HepG2 (cell line): ENCODE data around the gene LTB4R2. TPM values are rescaled to one million over a fixed set of nuclear protein-coding genes. Genes with fewer than 3 reads are reported as not detected.
A peak's percentile ranks its signal among the peaks of the same experiment; 100 is the strongest.

Experiments
- AKNA ChIP-seq: sonication (generic); formaldehyde crosslinking; IDR thresholded peaks from 2 replicates; pipeline ENCODE4 v1.4.0; 2020; ENCODE audit warnings: missing genetic modification reagents, borderline replicate concordance
- ATF7-NPFF ChIP-seq: sonication (generic); formaldehyde crosslinking; IDR thresholded peaks from 2 replicates; pipeline ENCODE4 v1.8.1; 2023; ENCODE audit warnings: mild to moderate bottlenecking, low read depth, missing genetic modification reagents, moderate library complexity
- BHLHE40 ChIP-seq: IDR thresholded peaks from 2 replicates; pipeline ENCODE4 v1.6.1; 2011; ENCODE audit warnings: low read length, improper control_type of control experiment
- ESRRA ChIP-seq: sonication (generic); formaldehyde crosslinking; IDR thresholded peaks from 2 replicates; pipeline ENCODE4 v1.5.1; 2020; ENCODE audit warnings: mild to moderate bottlenecking, low read depth, missing genetic modification reagents
- REL ChIP-seq: sonication (generic); formaldehyde crosslinking; conservative IDR thresholded peaks from 2 replicates; pipeline ENCODE4 v1.8.0; 2022; ENCODE audit warnings: mild to moderate bottlenecking, missing genetic modification reagents, moderate library complexity
- SMYD3 ChIP-seq: sonication (generic); formaldehyde crosslinking; IDR thresholded peaks from 2 replicates; pipeline ENCODE4 v1.8.1; 2023; ENCODE audit warnings: mild to moderate bottlenecking, missing genetic modification reagents
- ZNF280B ChIP-seq: sonication (generic); formaldehyde crosslinking; IDR thresholded peaks from 2 replicates; pipeline ENCODE4 v1.5.0; 2020; ENCODE audit warnings: missing genetic modification reagents, mild to moderate bottlenecking, borderline replicate concordance
- ZNF3 ChIP-seq: IDR thresholded peaks from 2 replicates; pipeline ENCODE4 v1.7.0; 2017; ENCODE audit warnings: inconsistent platforms
- ZNF569 ChIP-seq: sonication (generic); formaldehyde crosslinking; IDR thresholded peaks from 2 replicates; pipeline ENCODE4 v1.5.0; 2020; ENCODE audit warnings: mild to moderate bottlenecking, missing genetic modification reagents, moderate library complexity, borderline replicate concordance
- ZNF609 ChIP-seq: sonication (generic); formaldehyde crosslinking; IDR thresholded peaks from 2 replicates; pipeline ENCODE4 v1.4.0; 2020; ENCODE audit warnings: mild to moderate bottlenecking, missing genetic modification reagents, borderline replicate concordance
- ZNF713 ChIP-seq: sonication (generic); formaldehyde crosslinking; IDR thresholded peaks from 2 replicates; pipeline ENCODE4 v1.4.0; 2020; ENCODE audit warnings: mild to moderate bottlenecking, missing genetic modification reagents
- polyA plus RNA-seq, 8 experiments: library from polyadenylated mRNA; depleted of rRNA in 3 of 8; stranded (reverse) in 7 of 8; unstranded in 1 of 8; fragments of >200 nt; fragmentation: Illumina TruSeq in 4 of 8; extraction: Trizol in 4 of 8; gene quantifications; 2 replicates each; pipeline versions ENCODE4 v1.2.1 to v1.2.3, GENCODE V29; 2011 to 2016; ENCODE audit warnings: low read depth in 4 of 8, missing spikeins in 1 of 8, mixed read lengths in 1 of 8; ENCODE audit not compliant: insufficient read depth in 1 of 8
- total RNA-seq, 5 experiments: library from RNA; depleted of rRNA; stranded (reverse); fragments of >200 nt; fragmentation: Illumina TruSeq; extraction: Trizol; gene quantifications; 2 replicates each; pipeline ENCODE4 v1.2.3, GENCODE V29; 2016; ENCODE audit warnings: low read depth in 1 of 5
- TF ChIP-seq, protein P1 (sequence below): sonication (generic); formaldehyde crosslinking; IDR thresholded peaks from 2 replicates; pipeline ENCODE4 v1.4.0; 2020; ENCODE audit warnings: mild to moderate bottlenecking, low read depth, missing genetic modification reagents

LTB4R2 gene
- total and polyA plus RNA-seq, 2 of the 13 experiments (the other 11 are each of a cell fraction or from before 2014, with no cell fraction given): 3.9 to 6.9 TPM

DNA sequence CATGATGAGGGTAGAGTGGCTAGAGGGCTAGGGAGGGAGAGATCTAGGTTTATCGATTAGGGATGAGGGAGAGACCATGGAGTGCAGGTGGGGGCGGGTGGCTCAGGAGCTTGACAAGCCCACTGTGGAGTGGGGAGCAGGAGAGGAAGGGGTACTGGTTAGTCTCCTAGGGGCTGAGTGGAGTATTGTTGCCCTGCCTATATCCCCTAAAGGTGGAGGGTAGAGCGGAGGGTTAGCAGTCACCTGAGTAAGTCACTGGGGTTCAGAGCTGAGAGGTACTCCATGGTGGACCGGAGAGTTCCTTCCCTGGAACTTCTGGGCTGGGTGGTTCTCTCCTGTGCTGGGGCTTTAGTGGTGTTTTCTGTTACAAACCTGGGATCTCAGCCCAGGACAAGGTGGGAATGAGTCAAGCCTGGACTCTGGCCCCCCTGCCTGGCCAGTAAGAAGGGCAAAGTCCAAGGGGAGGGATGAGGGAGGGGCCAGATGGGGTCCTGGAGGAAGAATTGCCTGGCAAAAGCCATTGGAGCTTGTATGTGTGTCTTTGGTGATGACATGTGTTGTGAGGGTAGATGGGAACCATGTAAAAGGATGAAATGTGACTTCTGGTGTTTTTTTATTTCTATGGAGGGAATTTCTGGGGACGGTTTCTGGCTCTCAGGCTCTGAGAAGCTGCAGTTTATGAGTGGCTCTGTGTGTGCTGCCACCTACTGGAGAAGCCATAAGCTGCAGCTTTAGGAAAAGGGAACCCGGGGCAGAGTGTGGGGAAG is 2.2 kb upstream of the LTB4R2 start, which contains the start of gene CIDEB (continued):
- peak; percentile 88 for TF ChIP-seq ZNF609 (CRISPR knock-in tag)
- peak; percentile 94 for TF ChIP-seq SMYD3 (CRISPR knock-in tag)
- peak; percentile 79; the same call in 1 of the 2 replicates for TF ChIP-seq ATF7-NPFF
- TF ChIP-seq REL (CRISPR knock-in tag): no peak
- no peak; the same call in 1 of the 2 replicates for TF ChIP-seq ZNF280B
- TF ChIP-seq ESRRA (CRISPR knock-in tag): peak; percentile 96
- peak; percentile 61; the same call in 1 of the 2 replicates for TF ChIP-seq ZNF3
- peak; percentile 82; the same call in 1 of the 2 replicates for TF ChIP-seq ZNF569 (CRISPR knock-in tag)
- peak; percentile 56; the same call in 1 of the 2 replicates for TF ChIP-seq BHLHE40
- TF ChIP-seq ZNF713 (CRISPR knock-in tag): no peak; the same call in 1 of the 2 replicates
- TF ChIP-seq, protein P1, sequence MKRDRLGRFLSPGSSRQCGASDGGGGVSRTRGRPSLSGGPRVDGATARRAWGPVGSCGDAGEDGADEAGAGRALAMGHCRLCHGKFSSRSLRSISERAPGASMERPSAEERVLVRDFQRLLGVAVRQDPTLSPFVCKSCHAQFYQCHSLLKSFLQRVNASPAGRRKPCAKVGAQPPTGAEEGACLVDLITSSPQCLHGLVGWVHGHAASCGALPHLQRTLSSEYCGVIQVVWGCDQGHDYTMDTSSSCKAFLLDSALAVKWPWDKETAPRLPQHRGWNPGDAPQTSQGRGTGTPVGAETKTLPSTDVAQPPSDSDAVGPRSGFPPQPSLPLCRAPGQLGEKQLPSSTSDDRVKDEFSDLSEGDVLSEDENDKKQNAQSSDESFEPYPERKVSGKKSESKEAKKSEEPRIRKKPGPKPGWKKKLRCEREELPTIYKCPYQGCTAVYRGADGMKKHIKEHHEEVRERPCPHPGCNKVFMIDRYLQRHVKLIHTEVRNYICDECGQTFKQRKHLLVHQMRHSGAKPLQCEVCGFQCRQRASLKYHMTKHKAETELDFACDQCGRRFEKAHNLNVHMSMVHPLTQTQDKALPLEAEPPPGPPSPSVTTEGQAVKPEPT: peak; percentile 75
- TF ChIP-seq AKNA (CRISPR knock-in tag): no peak
